Upper lobe of left lung (tissue), 4 donors: Measurements from ENCODE around the gene TNXB.
"Not testable (repeated sequence)": the region's sequence is repeated elsewhere in the genome, so short reads cannot be mapped to it uniquely, and the experiment has no call there.

ENCODE experiments used
- POLR2A ChIP-seq, 4 donors: fragments of 450-650 bp; IDR thresholded peaks; one replicate each; pipeline ENCODE4 v1.5.1; 2016 to 2017; ENCODE audit warnings: antibody characterized with exemption in 4 of 4, mild to moderate bottlenecking in 2 of 4
- TF ChIP-seq, protein P1 (sequence below), 6 experiments: fragments of 450-650 bp in 4 of 6; fragments of 200-600 bp in 2 of 6; sonication (generic) in 2 of 6; IDR thresholded peaks; one replicate each; pipeline ENCODE4 v1.5.1; 2016 to 2019; ENCODE audit warnings: antibody characterized with exemption in 6 of 6

DNA sequence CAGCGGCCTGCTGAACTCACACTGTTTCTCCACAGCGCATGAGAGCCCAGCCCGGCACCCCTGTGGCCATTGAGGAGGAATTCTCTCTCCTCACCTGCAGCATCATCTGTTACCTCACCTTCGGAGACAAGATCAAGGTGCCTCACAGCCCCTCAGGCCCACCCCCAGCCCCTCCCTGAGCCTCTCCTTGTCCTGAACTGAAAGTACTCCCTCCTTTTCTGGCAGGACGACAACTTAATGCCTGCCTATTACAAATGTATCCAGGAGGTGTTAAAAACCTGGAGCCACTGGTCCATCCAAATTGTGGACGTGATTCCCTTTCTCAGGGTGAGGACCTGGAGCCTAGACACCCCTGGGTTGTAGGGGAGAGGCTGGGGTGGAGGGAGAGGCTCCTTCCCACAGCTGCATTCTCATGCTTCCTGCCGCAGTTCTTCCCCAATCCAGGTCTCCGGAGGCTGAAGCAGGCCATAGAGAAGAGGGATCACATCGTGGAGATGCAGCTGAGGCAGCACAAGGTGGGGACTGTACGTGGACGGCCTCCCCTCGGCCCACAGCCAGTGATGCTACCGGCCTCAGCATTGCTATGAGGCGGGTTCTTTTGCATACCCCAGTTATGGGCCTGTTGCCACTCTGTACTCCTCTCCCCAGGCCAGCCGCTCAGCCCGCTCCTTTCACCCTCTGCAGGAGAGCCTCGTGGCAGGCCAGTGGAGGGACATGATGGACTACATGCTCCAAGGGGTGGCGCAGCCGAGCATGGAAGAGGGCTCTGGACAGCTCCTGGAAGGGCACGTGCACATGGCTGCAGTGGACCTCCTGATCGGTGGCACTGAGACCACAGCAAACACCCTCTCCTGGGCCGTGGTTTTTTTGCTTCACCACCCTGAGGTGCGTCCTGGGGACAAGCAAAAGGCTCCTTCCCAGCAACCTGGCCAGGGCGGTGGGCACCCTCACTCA lies 69.5 kb downstream of the TNXB start:
- not testable (repeated sequence) for TF ChIP-seq POLR2A (IDR thresholded peaks at IDR 0.05)
- TF ChIP-seq, protein P1, sequence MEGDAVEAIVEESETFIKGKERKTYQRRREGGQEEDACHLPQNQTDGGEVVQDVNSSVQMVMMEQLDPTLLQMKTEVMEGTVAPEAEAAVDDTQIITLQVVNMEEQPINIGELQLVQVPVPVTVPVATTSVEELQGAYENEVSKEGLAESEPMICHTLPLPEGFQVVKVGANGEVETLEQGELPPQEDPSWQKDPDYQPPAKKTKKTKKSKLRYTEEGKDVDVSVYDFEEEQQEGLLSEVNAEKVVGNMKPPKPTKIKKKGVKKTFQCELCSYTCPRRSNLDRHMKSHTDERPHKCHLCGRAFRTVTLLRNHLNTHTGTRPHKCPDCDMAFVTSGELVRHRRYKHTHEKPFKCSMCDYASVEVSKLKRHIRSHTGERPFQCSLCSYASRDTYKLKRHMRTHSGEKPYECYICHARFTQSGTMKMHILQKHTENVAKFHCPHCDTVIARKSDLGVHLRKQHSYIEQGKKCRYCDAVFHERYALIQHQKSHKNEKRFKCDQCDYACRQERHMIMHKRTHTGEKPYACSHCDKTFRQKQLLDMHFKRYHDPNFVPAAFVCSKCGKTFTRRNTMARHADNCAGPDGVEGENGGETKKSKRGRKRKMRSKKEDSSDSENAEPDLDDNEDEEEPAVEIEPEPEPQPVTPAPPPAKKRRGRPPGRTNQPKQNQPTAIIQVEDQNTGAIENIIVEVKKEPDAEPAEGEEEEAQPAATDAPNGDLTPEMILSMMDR (IDR thresholded peaks at IDR 0.05) = not testable (repeated sequence)
